HCT116 (cell line): ENCODE data around the gene C1QA.

ENCODE experiments used
- CBX3 ChIP-seq: IDR thresholded peaks from 2 replicates; pipeline ENCODE4 v1.6.1; 2012; ENCODE audit warnings: low read depth
- CTCF ChIP-seq, 3 experiments: fragments of 200-600 bp in 1 of 3; sonication (generic) in 1 of 3; IDR thresholded peaks in 2 of 3; conservative IDR thresholded peaks in 1 of 3; 2 replicates each; pipeline ENCODE4 v1.5.1; 2012 to 2017; ENCODE audit warnings: low read depth in 2 of 3, low read length in 2 of 3, antibody characterized with exemption in 1 of 3, borderline replicate concordance in 1 of 3, control low read depth in 1 of 3, mild to moderate bottlenecking in 1 of 3, mixed read lengths in 1 of 3, mixed run types in 1 of 3, moderate library complexity in 1 of 3; ENCODE audit not compliant: insufficient read depth in 1 of 3
- EGR1 ChIP-seq: IDR thresholded peaks from 2 replicates; pipeline ENCODE4 v1.6.1; 2012; ENCODE audit warnings: low read depth
- EZH2 ChIP-seq: fragments of 200-600 bp; sonication (generic); IDR thresholded peaks from 2 replicates; pipeline ENCODE4 v1.6.1; 2017; ENCODE audit warnings: antibody characterized with exemption, mixed run types
- JUND ChIP-seq: IDR thresholded peaks from 2 replicates; pipeline ENCODE4 v1.6.1; 2012
- POLR2A ChIP-seq: IDR thresholded peaks from 2 replicates; pipeline ENCODE4 v1.7.0; 2011; ENCODE audit warnings: borderline replicate concordance; ENCODE audit not compliant: insufficient read depth, insufficient read length; ENCODE audit errors: extremely low read depth
- POLR2AphosphoS5 ChIP-seq: IDR thresholded peaks from 2 replicates; pipeline ENCODE4 v1.6.1; 2011; ENCODE audit warnings: mild to moderate bottlenecking, low read depth, low read length, moderate library complexity
- RAD21 ChIP-seq: IDR thresholded peaks from 2 replicates; pipeline ENCODE4 v1.6.1; 2012; ENCODE audit warnings: low read depth, mild to moderate bottlenecking
- SIN3A ChIP-seq: IDR thresholded peaks from 2 replicates; pipeline ENCODE4 v1.6.1; 2012; ENCODE audit warnings: low read depth
- YY1 ChIP-seq: IDR thresholded peaks from 2 replicates; pipeline ENCODE4 v1.6.1; 2011; ENCODE audit warnings: low read length, low read depth, moderate library complexity, mild to moderate bottlenecking; ENCODE audit not compliant: insufficient replicate concordance; ENCODE audit errors: extremely low read depth
- ZBTB33 ChIP-seq: IDR thresholded peaks from 2 replicates; pipeline ENCODE4 v1.6.1; 2011; ENCODE audit warnings: mild to moderate bottlenecking, low read length, moderate library complexity; ENCODE audit not compliant: insufficient replicate concordance; ENCODE audit errors: extremely low read depth
- TF ChIP-seq, protein P1 (sequence below): IDR thresholded peaks from 2 replicates; pipeline ENCODE4 v1.6.1; 2012; ENCODE audit warnings: low read depth

GRCh38 chr1:22636927-22637326 is 499 bp downstream of the C1QA start:
- TF ChIP-seq SIN3A = no peak
- no peak for TF ChIP-seq POLR2AphosphoS5
- TF ChIP-seq CTCF (IDR thresholded peaks at IDR 0.05 in 2 of 3, conservative IDR thresholded peaks at IDR 0.05 in 1 of 3; ENCODE audit: borderline replicate concordance in 1 of 3, insufficient read depth in 1 of 3, low read depth in 2 of 3, low read length in 2 of 3) = no peak
- TF ChIP-seq EGR1 = no peak
- no peak for TF ChIP-seq ZBTB33
- TF ChIP-seq YY1 = no peak
- TF ChIP-seq, protein P1, sequence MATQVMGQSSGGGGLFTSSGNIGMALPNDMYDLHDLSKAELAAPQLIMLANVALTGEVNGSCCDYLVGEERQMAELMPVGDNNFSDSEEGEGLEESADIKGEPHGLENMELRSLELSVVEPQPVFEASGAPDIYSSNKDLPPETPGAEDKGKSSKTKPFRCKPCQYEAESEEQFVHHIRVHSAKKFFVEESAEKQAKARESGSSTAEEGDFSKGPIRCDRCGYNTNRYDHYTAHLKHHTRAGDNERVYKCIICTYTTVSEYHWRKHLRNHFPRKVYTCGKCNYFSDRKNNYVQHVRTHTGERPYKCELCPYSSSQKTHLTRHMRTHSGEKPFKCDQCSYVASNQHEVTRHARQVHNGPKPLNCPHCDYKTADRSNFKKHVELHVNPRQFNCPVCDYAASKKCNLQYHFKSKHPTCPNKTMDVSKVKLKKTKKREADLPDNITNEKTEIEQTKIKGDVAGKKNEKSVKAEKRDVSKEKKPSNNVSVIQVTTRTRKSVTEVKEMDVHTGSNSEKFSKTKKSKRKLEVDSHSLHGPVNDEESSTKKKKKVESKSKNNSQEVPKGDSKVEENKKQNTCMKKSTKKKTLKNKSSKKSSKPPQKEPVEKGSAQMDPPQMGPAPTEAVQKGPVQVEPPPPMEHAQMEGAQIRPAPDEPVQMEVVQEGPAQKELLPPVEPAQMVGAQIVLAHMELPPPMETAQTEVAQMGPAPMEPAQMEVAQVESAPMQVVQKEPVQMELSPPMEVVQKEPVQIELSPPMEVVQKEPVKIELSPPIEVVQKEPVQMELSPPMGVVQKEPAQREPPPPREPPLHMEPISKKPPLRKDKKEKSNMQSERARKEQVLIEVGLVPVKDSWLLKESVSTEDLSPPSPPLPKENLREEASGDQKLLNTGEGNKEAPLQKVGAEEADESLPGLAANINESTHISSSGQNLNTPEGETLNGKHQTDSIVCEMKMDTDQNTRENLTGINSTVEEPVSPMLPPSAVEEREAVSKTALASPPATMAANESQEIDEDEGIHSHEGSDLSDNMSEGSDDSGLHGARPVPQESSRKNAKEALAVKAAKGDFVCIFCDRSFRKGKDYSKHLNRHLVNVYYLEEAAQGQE = no peak
- no peak for TF ChIP-seq EZH2
- no peak for TF ChIP-seq POLR2A
- TF ChIP-seq CBX3 = no peak
- TF ChIP-seq RAD21 = peak; percentile 35; the same call in 1 of the 2 replicates
- TF ChIP-seq JUND = no peak
